H1 (cell line): ENCODE data around the gene MRAP.

Experiments used
- BRCA1 ChIP-seq: IDR thresholded peaks from 2 replicates; pipeline ENCODE4 v1.6.1; 2012; ENCODE audit warnings: low read depth, low read length, improper control_type of control experiment
- EZH2 ChIP-seq: fragments of 200-600 bp; sonication (generic); IDR thresholded peaks from 2 replicates; pipeline ENCODE4 v1.7.1; 2012; ENCODE audit warnings: low read depth, mild to moderate bottlenecking, moderate library complexity, low read length, inconsistent platforms; ENCODE audit not compliant: severe bottlenecking

- TF ChIP-seq EZH2 (no peak), BRCA1 (no peak)
These were observed 13.2 kb upstream of the MRAP start for GRCh38 chr21:32285476-32285875.
